HG03354 (cell line): Measurements from ENCODE around the gene HMG20A.

Experiments
- ATAC-seq: cut with Tn5 transposase; IDR thresholded peaks from one replicate; pipeline ENCODE4 v1.9.1; 2021; ENCODE audit warnings: mild to moderate bottlenecking; ENCODE audit not compliant: unreplicated experiment, poor library complexity, severe bottlenecking

Gene HMG20A

DNA sequence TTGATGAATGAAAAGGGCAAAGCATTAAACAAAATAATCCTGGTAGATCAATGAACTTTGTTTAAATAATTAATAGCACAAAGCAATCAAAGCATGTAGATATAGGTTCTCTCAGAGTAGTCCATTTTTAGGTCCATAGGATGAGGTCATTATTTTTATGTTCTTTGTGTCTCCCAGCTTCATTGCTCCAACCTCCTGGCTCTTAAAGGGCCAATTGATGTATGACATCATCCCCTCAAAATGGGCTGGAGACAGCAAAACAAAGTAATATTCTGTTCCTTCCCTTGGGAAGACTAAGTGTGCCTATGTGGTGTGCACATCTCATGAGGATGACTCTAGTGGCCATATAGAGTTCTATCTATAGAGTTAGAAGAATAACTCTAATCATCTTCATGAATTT lies 49.5 kb downstream of the HMG20A start:
- no peak for ATAC-seq

DNA sequence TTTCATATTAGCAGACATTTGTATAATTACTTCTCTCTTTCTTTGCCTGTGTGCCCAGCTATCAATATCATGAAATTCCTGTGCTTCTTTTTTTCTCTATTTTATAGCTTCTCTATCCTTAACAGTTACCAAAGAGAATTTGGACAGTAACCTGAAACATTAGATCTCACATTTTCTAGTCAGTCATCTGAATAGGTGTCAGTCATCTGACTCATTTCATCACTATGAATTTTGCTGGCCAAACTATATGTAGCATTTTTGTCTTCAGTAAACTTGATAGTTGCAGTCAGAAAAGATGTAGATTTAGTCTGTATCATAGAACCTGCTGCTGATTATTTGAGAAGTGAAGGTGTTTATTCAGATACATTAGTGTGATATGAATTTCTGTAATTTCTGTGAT lies 52.6 kb downstream of the HMG20A start:
- no peak for ATAC-seq

DNA sequence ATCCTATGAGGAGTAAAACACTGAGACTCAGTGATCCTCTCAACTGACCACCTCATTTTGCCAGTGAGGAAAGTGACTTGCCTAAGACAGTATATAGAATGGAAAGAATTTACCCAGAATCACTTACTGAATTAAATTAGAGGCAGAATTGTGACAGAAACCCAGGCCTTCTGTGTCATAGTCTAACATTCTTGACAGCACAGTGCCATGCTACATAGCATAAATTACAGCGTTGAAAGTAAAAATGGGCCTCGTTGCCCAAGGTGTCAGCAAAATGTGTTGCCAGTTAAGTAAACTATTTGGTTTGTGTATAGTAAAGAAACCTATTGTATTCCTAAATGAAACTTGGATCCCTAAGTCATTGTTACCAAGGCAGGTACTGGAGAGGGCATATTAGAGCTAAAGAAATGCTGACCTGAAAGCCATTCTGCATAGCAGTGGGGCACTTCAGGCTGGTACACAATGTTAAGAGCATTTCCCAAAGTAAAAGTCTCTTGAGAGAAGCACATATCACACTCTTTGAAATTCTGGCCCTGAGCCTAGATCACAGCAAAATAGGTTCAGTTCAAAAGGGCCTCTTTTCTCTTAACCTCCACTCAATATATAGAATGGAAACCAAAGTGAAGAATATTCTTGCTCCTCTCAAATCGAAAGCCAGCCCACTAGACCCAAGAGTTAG lies 53.8 kb downstream of the HMG20A start:
- no peak for ATAC-seq

DNA sequence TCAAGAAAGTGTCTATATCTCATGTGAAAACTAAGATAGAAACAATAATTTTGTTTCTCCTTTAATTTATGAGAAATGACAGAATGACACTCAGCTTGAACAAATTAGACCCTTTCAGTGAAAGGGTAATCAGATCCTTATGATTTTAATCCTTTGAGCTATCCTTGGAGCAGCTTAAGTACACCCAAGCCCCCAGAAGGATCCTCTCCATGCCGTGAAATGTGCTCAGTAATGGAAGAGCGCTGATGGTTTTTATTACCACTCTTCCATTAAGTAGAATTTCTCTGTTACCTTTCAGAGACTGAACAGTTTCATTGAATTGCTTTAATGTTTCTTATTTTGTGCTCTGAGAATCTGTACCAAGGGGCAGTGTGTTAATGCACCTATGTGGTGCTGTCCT lies 54.3 kb downstream of the HMG20A start:
- ATAC-seq, result no peak

DNA sequence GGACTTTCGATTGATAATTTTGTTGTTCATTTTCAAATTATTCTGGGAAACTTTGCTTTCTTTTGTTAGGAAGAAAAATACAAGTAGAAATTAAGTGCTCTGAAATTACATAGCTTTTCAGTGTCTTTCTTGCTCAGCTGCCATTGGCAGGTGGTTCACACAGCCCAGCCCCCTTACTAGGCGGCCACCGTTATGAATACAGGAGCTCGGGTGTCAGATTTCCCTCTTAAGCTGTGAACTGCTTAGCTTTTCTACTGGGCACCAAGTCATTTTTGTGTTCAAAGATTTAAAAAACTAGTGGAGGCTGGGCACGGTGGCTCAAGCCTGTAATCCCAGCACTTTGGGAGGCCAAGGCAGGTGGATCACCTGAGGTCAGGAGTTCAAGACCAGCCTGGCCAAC lies 55.2 kb downstream of the HMG20A start:
- ATAC-seq, result no peak

DNA sequence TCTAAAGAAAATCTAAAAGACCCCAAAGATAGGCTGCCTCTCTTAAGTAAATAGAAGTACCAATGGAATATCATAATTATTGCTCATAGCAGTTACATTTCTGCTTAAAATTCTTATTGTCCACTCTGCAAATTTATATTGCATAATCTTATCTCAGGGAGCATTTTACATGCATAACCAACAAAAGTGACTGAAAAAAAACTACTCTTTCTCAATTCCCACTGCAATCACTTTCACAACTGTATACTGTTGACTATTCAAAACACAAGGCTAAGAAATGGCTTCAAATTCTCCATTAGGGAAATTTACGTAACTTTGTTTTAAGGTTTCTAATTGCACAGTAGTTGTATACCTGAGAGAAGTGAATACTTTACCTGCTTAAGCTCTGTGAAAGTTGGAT lies 56.3 kb downstream of the HMG20A start:
- no peak for ATAC-seq

DNA sequence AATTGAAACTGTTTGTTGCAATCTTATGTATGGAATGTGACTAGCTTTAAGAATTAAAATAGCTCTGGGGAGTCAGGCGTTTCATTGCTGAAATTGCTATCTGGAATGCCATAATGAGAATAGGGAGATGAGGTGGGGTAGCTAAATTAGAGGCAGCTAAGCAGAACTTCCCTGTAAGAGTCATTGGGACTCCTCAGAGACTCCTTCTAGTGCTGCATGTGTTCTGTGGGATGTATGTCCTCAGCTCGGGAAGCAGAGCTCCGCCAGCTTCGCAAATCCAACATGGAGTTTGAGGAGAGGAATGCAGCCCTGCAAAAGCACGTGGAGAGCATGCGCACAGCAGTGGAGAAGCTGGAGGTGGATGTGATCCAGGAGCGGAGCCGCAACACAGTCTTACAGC lies 57.4 kb downstream of the HMG20A start:
- ATAC-seq, result no peak

DNA sequence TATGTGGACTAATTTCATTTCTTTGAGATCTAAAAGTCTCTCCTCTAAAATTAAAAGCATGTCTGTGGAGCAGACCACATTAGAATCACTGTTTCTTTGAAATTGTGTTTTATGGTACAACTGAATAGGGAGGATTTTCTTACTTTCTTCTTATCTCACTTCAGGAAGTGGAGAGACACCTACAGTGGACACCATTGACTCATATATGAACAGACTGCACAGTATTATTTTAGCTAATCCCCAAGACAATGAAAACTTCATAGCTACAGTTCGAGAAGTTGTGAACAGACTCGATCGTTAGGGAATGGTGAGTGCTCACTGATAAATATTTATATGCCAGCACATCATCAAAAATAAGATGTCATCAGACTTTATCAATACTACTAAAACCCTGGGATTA lies 58.3 kb downstream of the HMG20A start:
- no peak for ATAC-seq

DNA sequence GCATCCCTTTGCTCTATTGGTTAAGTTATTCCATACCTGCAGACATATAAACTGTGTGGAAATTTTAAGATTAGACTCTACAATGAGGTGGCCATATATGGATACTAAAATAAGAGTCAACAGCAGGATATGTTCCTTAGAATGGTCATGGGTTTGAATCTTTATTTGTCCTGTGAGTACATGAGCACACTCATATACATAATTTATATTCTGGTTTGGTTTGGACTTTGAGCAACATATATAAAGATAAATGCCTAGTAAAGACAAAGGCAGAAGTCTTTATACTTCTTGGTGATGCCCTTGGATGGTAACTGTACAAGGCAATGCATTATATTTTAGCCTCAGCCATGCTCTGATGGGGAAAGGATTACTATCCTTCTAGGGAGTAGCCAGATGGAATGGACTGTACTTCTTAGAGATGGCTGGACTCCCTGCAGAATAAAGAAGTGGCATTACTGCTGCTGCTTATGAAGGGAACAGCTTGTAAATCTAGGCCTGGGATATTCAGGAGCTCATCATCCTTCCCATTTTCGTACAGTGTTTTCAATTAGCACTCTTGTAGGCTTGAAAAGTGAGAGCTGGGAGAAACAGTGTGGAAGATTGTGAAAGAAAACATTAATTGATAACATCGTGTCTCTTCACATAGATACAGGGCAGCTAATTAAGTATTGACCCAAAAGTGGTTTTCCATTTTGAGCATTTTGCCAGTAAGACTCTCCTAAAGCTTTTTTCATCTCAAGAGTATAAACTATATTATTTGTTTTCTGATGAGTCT lies 60.4 kb downstream of the HMG20A start:
- no peak for ATAC-seq

DNA sequence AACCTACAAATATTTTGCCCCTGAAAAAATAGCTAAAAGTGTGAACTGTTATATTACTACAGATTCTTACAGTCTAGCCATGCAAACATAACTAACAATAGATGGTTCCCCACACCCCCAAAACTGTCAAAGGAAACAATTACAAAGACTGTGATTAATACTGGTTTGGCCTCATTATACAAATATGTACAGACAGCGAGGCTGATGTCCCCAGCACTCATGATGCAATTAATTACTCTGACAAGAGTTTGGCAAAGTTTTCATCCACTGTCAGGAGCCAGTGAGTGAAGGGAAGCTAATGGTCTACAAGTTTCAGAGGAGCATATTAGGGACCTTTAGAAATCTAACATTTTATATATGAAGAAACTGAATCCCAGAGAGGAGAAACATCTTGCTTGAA lies 61.0 kb downstream of the HMG20A start:
- no peak for ATAC-seq

DNA sequence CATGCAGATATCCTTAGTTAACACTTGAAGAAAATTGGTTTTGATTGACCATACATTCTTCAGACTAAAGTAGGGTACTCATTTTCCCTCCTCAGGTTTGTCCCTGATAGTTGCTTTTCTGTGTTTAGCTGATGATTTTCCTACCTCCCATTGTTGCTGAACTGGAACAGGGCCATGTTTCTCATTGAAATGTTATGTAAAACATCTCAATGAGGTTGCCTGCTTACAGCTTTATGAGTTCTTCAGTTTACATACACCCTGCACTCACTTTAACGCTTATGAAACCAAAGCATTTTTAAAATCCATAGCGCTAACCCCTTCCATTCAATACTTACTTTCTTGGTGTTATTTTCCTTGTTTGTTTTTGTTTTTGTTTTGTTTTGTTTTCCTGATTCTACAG lies 61.9 kb downstream of the HMG20A start:
- no peak for ATAC-seq

DNA sequence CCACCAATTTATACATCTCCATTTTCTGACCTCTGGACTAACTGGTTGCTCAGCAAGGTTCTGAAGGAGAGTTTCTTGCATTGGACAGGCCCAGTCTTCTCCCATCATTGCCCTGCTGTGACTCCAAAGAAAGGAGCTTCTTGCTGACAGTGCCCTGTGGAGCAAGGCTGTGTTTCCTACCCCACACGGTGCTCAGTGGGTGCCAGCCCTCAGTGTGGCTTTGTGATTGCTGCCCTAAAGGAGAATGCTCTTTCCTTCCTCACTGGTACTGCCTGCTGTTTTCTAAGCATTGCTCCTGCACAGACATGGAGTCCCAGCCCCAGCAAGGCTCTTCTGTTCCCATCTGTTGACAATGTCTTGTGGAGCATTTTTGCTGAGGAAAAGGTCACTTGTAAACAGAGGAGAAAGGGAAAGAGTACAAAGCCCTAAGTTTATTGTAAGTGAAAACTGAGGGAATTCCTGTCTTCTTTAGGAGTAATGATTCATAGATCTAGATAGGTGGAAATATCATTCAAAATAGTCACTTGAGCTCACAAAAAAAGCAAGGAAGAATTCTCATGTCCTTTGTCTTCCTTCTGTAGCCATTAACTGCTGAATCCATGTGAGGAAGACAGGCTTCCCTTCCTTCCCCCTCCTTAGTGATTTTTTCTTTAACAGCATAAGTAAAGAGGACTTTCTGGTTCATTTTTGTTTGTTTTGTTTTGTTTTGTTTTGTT lies 62.9 kb downstream of the HMG20A start:
- no peak for ATAC-seq

DNA sequence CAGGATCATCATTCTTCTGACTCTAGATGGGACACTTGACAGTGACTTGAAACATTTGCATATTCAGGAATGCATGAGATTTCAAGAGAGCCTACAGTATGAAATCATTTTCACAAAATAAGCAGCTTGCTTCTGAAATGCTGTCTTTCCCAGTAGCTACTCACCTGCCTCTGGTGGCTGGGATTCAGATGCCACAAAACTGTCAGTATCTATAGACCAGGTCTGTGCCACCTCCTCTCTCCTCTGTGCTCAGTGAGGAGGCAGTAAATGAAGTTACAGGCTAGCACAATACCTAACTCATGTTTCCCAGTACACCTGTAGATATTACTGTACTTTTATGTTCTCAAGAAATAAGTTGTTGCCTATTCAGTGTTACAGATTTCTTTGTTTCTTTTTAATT lies 64.3 kb downstream of the HMG20A start:
- no peak for ATAC-seq

DNA sequence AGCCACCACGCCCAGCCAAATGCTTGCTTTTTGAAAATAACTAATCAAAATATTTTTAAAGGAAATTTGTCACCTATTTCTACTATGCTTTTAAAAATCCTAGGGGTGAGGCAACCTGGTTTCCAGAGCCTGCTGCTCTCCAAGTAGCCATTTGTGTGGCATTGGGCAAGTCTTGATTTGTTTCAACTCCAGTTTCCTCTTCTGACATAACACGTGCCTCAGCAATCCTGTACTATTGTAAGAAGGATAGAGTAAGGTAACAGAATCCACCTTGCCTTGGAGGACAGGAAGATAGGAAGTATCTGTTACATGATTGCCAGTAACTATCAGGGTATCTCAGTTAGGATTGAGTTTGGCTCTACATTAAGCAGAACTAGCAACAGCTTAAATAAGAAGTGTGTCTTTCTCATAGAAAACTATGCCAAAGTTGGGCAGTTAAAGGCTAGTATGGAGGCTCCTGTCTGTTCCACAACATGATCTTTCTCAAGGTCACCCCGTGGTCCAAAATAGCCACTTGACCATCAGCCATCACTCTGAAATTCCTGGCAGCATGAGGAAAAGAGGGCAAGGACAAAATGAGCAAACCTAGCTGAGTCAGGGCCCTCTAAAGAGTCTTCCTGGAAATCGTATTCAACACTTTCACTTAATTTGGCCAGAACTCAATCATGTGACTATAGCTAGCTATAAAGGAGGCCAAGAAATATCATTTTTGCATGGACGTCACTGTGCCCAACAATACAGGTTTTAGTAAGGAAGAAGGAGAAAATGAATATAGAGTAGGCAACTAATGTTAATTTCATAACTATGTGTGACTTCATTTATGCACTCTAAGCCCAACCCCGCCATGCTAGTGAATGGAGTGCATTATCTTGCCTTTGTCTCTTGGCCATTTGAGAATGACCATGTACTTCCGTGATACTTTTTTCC lies 66.1 kb downstream of the HMG20A start:
- ATAC-seq, result no peak

DNA sequence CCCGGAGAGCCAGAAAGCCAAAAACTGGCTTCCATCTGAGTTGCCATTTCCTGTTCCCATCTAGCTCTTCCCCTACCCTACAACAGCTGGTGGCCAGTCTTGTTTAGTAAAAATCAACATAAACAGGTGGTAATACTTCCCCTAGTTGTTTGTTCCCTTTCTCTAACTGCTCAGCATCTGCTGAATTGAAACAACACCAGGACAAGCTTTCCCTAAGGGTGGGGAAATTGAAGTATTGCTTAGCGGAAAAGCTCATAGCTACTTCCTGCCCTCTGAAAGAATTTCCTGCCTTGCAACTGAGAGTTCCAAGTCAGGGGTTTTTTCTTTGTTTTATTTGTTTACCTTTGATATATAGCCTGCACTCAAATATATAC lies 66.8 kb downstream of the HMG20A start:
- ATAC-seq, result no peak

DNA sequence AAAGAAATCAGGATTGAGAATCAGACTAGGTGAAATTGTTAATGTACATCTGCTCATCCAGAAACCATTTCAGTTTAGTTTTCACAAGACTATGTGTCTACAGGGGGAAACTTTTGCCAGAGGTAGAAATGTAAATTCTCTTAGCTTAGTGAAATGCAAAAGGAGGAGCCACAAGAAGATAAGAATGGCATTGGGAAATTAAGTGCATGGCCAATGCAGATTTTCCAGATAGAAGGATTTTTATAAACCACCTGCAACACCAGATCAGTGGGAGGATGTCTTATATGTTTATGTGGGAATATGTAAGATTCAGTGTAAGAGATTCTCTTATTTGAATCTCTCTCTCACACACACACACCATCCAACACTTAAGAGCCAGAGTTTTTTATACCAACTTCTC lies 67.2 kb downstream of the HMG20A start:
- ATAC-seq, result no peak

DNA sequence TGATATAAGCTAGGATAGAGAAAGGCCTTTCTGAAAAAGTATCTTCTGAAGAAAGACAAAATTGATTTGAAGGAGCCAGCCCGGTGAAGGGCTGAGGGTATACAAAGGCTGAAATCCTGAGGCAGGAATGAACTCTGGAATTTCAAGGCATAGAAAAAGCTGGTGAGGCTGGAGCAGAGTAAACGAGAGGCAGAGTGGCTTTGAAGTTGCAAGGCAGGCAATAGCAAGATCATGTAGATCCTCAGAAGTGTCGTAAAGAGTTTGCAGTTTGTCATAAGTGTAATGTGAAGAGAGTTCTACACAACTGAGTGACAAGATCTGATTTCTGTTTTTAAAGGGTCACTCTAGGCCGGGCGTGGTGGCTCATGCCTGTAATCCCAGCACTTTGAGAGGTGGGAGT lies 69.0 kb downstream of the HMG20A start:
- ATAC-seq, result no peak

DNA sequence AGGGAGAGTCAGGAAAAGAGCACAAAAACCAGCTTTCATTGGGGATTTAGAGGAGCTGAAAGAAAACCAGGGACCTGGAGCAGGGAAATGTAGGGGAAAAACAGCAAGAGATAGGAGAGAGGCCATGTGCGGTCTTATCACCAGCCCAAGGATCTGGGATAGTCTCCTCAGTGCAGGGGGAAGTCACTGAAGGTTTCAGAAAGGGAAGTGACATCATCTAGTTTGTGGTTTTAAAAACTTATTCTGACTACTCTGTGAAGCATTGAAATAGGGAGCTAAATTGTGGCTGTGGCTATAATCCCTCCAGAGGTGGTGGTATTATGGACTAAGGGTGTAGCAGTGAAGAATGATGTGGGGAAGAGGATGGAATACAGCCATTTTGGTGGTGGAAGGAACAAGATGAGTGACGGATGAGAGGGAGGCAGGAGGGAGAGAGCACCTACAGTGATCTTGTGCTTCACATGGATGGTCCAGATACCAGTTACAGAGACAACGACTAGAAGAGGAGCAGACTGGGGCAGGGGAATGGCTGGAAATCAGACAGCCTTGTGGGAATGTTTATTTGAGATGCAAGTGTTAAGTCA lies 72.7 kb downstream of the HMG20A start:
- ATAC-seq, result no peak

DNA sequence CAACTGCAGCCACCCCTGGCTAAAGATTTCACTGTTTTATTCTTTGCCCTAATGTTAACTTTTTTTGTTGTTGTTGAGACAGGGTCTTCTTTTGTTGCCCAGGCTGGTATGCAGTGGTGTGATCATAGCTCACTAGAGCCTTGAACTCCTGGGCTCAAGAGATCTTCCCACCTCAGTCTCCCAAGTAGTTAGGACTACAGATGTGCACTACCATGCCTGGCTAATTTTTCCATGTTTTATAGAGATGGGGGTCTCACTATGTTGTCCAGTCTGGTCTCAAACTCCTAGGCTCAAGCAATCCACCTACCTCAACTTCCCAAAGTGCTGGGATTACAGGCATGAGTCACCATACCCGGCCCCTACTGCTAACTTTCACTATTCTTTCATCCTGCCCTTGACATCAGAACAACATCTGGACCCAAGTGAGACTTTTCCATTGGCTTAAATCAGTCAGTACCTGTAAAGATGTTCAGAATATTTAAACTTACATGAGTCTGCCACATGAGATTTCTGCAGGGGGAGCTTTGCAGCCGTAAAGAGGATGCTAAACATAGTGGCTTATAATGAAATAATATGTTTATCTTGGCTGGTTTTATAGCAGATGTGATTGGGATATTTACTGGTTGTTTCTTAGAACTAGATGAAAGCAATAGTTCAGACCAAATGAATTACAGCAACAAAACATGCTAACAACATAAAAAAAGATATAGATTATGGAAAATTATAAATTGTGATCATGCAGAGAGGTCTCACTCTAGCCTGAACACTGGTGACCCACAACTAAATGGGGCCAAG lies 73.6 kb downstream of the HMG20A start:
- no peak for ATAC-seq
